HepG2 (cell line): ENCODE data around the gene EMC9. TPM values are rescaled to one million over a fixed set of nuclear protein-coding genes. Genes with fewer than 3 reads are reported as not detected.

Source experiments
- ATF4 ChIP-seq, 2 experiments: fragments of 450-650 bp in 1 of 2; sonication (generic) in 1 of 2; formaldehyde crosslinking; IDR thresholded peaks; 2 replicates each; pipeline versions ENCODE4 v1.5.0 to v1.8.0; 2020 to 2022; ENCODE audit warnings: mild to moderate bottlenecking in 1 of 2, missing genetic modification reagents in 1 of 2
- CENPX ChIP-seq: sonication (generic); formaldehyde crosslinking; IDR thresholded peaks from 2 replicates; pipeline ENCODE4 v1.9.0; 2021; ENCODE audit warnings: mild to moderate bottlenecking, missing genetic modification reagents, moderate library complexity
- HNRNPL ChIP-seq: fragments of 200-400 bp; formaldehyde crosslinking; IDR thresholded peaks from 2 replicates; pipeline ENCODE4 v1.6.1; 2017; ENCODE audit warnings: mild to moderate bottlenecking, low read depth, low read length
- KDM2A ChIP-seq: sonication (generic); formaldehyde crosslinking; IDR thresholded peaks from 2 replicates; pipeline ENCODE4 v1.4.0; 2020; ENCODE audit warnings: low read depth, missing genetic modification reagents, borderline replicate concordance
- MZF1 ChIP-seq: sonication (generic); formaldehyde crosslinking; IDR thresholded peaks from 2 replicates; pipeline ENCODE4 v1.8.1; 2023; ENCODE audit warnings: mild to moderate bottlenecking, missing genetic modification reagents, borderline replicate concordance
- NPAS2 ChIP-seq: sonication (generic); formaldehyde crosslinking; IDR thresholded peaks from 2 replicates; pipeline ENCODE4 v1.8.0; 2022; ENCODE audit warnings: mild to moderate bottlenecking, missing genetic modification reagents, borderline replicate concordance
- RFXANK ChIP-seq: IDR thresholded peaks from 2 replicates; pipeline ENCODE4 v1.6.1; 2016
- SETDB1 ChIP-seq: sonication (generic); formaldehyde crosslinking; IDR thresholded peaks from 2 replicates; pipeline ENCODE4 v1.5.1; 2020; ENCODE audit warnings: missing genetic modification reagents, mild to moderate bottlenecking, borderline replicate concordance
- TBX3 ChIP-seq: fragments of 450-650 bp; IDR thresholded peaks from 2 replicates; pipeline ENCODE4 v1.6.1; 2017; ENCODE audit warnings: antibody characterized with exemption, mild to moderate bottlenecking, inconsistent platforms, borderline replicate concordance
- ZNF407 ChIP-seq: sonication (generic); formaldehyde crosslinking; IDR thresholded peaks from one replicate; pipeline ENCODE4 v1.5.1; 2020; ENCODE audit warnings: mild to moderate bottlenecking, missing genetic modification reagents; ENCODE audit errors: not compliant biosample characterization
- ZNF547 ChIP-seq: sonication (generic); formaldehyde crosslinking; IDR thresholded peaks from 2 replicates; pipeline ENCODE4 v1.5.1; 2020; ENCODE audit warnings: mild to moderate bottlenecking, missing genetic modification reagents
- ZNF550 ChIP-seq: sonication (generic); formaldehyde crosslinking; IDR thresholded peaks from 2 replicates; pipeline ENCODE4 v1.4.0; 2020; ENCODE audit warnings: mild to moderate bottlenecking, missing genetic modification reagents, borderline replicate concordance
- ZNF607 ChIP-seq: sonication (generic); formaldehyde crosslinking; IDR thresholded peaks from 2 replicates; pipeline ENCODE4 v1.5.1; 2020; ENCODE audit warnings: missing genetic modification reagents, mild to moderate bottlenecking, borderline replicate concordance
- ZNF777 ChIP-seq: sonication (generic); formaldehyde crosslinking; IDR thresholded peaks from 2 replicates; pipeline ENCODE4 v1.4.0; 2020; ENCODE audit warnings: missing genetic modification reagents
- ZSCAN22 ChIP-seq: sonication (generic); formaldehyde crosslinking; IDR thresholded peaks from 2 replicates; pipeline ENCODE4 v1.4.0; 2020; ENCODE audit warnings: mild to moderate bottlenecking, missing genetic modification reagents
- ZSCAN30 ChIP-seq: sonication (generic); formaldehyde crosslinking; IDR thresholded peaks from 2 replicates; pipeline ENCODE4 v1.5.0; 2020; ENCODE audit warnings: mild to moderate bottlenecking, missing genetic modification reagents
- ZUFSP ChIP-seq: sonication (generic); formaldehyde crosslinking; IDR thresholded peaks from 2 replicates; pipeline ENCODE4 v1.9.0; 2021; ENCODE audit warnings: missing genetic modification reagents, mild to moderate bottlenecking, borderline replicate concordance
- polyA plus RNA-seq, 8 experiments: library from polyadenylated mRNA; depleted of rRNA in 3 of 8; stranded (reverse) in 7 of 8; unstranded in 1 of 8; fragments of >200 nt; fragmentation: Illumina TruSeq in 4 of 8; extraction: Trizol in 4 of 8; gene quantifications; 2 replicates each; pipeline versions ENCODE4 v1.2.1 to v1.2.3, GENCODE V29; 2011 to 2016; ENCODE audit warnings: low read depth in 4 of 8, missing spikeins in 1 of 8, mixed read lengths in 1 of 8; ENCODE audit not compliant: insufficient read depth in 1 of 8
- total RNA-seq, 5 experiments: library from RNA; depleted of rRNA; stranded (reverse); fragments of >200 nt; fragmentation: Illumina TruSeq; extraction: Trizol; gene quantifications; 2 replicates each; pipeline ENCODE4 v1.2.3, GENCODE V29; 2016; ENCODE audit warnings: low read depth in 1 of 5

EMC9 gene
- total and polyA plus RNA-seq, 2 of the 13 experiments (the other 11 are each of a cell fraction or from before 2014, with no cell fraction given) = 60.5 to 78.7 TPM

GRCh38 chr14:24188251-24189058 is 47.1 kb upstream of the EMC9 start, which contains the start of gene IPO4 (continued):
- TF ChIP-seq ATF4 (CRISPR knock-in tag; IDR thresholded peaks at IDR 0.05) (no peak), MZF1 (CRISPR knock-in tag) (peak; percentile 92; the same call in 1 of the 2 replicates), RFXANK (CRISPR knock-in tag) (peak; percentile 93; the same call in 1 of the 2 replicates), KDM2A (peak; percentile 99), CENPX (CRISPR knock-in tag) (no peak), ZNF777 (CRISPR knock-in tag) (peak; percentile 83), HNRNPL (peak; percentile 62; the same call in 1 of the 2 replicates), TBX3 (peak; percentile 82), ZNF607 (CRISPR knock-in tag) (peak; percentile 91), ZNF547 (CRISPR knock-in tag) (peak; percentile 100), SETDB1 (CRISPR knock-in tag) (no peak), ZNF550 (CRISPR knock-in tag) (peak; percentile 98), ZUFSP (CRISPR knock-in tag) (no peak), ZSCAN22 (CRISPR knock-in tag) (no peak), NPAS2 (CRISPR knock-in tag) (no peak), ZNF407 (peak; percentile 99), ZSCAN30 (CRISPR knock-in tag) (no peak)
